Measurements from ENCODE around the gene RAPH1.

RAPH1 gene

DNA sequence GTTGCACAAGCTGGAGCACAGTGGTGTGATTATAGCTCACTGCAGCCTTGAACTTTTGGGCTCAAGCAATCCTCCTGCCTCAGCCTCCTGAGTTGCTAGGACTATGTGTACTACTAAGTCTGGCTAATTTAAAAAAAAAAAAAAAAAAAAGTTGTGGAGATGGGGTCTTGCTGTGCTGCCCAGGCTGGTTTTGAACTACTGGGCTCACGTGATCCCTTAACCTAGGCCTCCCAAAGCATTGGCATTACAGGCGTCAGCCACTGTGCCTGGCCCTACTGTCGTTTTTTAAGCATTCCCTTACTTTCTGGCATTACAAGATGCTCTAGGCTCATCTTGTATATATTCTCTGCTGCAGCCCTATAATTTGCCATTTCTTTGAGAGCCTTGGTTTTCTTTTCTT lies 88.3 kb downstream of the RAPH1 start:
- no peak for TF ChIP-seq CTCF (IDR thresholded peaks at IDR 0.05)

- no peak for TF ChIP-seq CTCF (IDR thresholded peaks at IDR 0.05)
Observed at GRCh38 chr2:203446071-203446481, 89.0 kb downstream of the RAPH1 start.

- TF ChIP-seq CTCF (IDR thresholded peaks at IDR 0.05), result no peak
Observed at GRCh38 chr2:203444738-203445137, 90.4 kb downstream of the RAPH1 start.

- TF ChIP-seq CTCF (IDR thresholded peaks at IDR 0.05), result no peak
Observed at GRCh38 chr2:203442463-203442862, 92.6 kb downstream of the RAPH1 start.

GRCh38 chr2:203441463-203441862 lies 93.6 kb downstream of the RAPH1 start:
- TF ChIP-seq CTCF (IDR thresholded peaks at IDR 0.05), result no peak

DNA sequence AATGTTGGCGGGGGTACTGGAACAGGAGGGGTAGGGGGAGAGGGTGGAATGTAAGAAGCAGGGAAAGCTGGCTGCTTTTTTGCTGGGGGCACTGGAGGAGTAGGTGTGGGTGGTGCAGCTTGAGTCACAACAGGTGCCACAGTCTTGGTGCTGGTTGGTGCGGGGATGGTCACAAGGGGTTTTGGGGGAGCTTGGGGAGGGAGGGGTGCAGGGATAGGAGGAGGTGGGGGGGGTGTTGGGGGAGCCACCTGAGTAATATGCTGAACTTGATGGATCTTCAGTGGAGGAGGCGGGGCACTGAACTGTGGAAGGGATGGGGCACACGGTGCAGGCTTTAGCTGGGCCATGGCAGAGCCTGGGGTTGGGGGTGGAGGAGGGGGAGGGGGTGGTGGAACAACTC lies 94.4 kb downstream of the RAPH1 start:
- no peak for TF ChIP-seq CTCF (IDR thresholded peaks at IDR 0.05)

DNA sequence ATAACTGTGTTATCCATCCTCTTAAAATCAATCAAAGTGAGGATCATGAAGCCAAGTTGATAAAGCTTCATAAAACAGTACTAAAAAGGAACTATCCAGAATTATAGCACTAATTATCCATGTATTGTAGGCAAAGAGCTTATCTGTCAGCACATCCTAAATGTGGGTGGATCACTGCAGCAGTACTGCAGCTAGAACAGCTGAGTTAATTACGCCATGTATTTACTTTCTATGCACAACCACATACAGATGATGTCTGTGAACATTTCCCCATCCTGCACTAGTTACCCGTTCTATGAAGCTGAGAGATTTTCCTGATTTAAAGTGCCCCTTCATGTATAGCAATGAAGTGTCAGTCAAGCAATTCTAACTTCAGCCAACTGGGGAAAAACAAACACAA lies 96.6 kb downstream of the RAPH1 start:
- no peak for TF ChIP-seq CTCF (IDR thresholded peaks at IDR 0.05)

DNA sequence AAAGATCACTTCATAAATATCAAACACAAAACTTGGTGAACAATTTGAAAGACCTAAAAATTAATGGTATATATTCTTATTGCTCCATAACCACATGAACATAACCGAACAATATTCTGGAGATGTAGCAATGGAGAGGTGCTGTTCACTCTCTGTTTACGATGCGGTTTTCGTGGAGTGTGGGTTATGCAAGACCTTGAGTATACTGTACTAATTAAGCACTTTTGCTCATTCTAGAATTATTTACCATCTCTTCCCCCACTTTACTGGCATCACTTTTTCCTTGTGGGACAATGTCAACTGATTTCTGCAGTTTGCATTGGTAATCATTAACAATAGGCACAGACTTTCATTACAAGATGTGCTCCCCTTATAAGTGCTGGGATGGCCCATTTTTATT lies 97.6 kb downstream of the RAPH1 start:
- TF ChIP-seq CTCF (IDR thresholded peaks at IDR 0.05), result no peak
